ENCODE data around the gene PLAU. TPM values are rescaled to one million over a fixed set of nuclear protein-coding genes. Genes with fewer than 3 reads are reported as not detected.
A peak's percentile ranks its signal among the peaks of the same experiment; 100 is the strongest.

Gene PLAU
- total and polyA plus RNA-seq, 9 of the 15 experiments (the other 6 are each of a cell fraction or from before 2014, with no cell fraction given) = 2.1 to 16.9 (median 3.3) TPM

DNA sequence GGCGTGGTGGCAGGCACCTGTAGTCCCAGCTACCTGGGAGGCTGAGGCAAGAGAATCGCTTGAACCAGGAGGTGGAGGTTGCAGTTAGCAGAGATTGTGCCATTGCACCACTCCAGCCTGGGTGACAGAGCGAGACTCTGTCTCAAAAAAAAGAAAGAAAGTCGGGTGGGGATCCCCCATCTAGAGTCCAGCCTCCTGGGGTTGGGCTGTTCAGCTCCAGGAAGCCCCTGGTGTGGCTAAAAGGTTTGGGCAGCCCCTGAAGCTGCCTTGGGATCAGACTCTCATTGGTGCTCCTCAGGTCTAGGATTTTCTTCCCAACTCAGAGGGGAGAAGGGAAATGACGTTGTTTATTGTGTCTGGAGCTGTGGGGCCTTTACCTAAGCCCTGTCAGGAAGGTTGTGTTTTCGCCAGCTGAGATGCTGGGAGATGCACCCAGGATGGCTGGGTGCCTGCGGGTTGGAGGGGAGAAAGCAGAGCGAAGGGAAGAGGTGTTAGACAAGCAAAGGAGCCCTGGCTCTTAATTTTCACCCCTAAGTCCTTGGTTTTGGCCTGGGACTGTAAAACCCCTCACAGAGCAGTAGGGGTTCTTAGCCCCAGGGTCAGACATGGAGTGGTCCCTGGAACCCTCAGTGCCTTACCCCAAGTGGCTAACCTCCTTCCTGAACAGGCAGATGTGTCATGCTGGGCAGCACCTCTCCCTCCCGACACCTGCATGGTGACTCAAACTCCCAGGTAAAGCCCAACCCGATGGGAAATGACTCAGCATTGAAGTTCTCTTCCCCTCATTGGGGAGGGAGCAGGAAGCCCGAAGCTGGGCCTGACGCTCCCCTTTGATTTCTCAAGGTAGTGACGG lies 21.1 kb downstream of the PLAU start (continued):
- TF ChIP-seq, protein P1, sequence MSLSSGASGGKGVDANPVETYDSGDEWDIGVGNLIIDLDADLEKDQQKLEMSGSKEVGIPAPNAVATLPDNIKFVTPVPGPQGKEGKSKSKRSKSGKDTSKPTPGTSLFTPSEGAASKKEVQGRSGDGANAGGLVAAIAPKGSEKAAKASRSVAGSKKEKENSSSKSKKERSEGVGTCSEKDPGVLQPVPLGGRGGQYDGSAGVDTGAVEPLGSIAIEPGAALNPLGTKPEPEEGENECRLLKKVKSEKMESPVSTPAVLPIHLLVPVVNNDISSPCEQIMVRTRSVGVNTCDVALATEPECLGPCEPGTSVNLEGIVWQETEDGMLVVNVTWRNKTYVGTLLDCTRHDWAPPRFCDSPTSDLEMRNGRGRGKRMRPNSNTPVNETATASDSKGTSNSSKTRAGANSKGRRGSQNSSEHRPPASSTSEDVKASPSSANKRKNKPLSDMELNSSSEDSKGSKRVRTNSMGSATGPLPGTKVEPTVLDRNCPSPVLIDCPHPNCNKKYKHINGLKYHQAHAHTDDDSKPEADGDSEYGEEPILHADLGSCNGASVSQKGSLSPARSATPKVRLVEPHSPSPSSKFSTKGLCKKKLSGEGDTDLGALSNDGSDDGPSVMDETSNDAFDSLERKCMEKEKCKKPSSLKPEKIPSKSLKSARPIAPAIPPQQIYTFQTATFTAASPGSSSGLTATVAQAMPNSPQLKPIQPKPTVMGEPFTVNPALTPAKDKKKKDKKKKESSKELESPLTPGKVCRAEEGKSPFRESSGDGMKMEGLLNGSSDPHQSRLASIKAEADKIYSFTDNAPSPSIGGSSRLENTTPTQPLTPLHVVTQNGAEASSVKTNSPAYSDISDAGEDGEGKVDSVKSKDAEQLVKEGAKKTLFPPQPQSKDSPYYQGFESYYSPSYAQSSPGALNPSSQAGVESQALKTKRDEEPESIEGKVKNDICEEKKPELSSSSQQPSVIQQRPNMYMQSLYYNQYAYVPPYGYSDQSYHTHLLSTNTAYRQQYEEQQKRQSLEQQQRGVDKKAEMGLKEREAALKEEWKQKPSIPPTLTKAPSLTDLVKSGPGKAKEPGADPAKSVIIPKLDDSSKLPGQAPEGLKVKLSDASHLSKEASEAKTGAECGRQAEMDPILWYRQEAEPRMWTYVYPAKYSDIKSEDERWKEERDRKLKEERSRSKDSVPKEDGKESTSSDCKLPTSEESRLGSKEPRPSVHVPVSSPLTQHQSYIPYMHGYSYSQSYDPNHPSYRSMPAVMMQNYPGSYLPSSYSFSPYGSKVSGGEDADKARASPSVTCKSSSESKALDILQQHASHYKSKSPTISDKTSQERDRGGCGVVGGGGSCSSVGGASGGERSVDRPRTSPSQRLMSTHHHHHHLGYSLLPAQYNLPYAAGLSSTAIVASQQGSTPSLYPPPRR (CRISPR knock-in tag; IDR thresholded peaks at IDR 0.05; ENCODE audit: borderline replicate concordance) = no peak
- TF ChIP-seq, protein P2, sequence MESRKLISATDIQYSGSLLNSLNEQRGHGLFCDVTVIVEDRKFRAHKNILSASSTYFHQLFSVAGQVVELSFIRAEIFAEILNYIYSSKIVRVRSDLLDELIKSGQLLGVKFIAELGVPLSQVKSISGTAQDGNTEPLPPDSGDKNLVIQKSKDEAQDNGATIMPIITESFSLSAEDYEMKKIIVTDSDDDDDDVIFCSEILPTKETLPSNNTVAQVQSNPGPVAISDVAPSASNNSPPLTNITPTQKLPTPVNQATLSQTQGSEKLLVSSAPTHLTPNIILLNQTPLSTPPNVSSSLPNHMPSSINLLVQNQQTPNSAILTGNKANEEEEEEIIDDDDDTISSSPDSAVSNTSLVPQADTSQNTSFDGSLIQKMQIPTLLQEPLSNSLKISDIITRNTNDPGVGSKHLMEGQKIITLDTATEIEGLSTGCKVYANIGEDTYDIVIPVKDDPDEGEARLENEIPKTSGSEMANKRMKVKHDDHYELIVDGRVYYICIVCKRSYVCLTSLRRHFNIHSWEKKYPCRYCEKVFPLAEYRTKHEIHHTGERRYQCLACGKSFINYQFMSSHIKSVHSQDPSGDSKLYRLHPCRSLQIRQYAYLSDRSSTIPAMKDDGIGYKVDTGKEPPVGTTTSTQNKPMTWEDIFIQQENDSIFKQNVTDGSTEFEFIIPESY (CRISPR knock-in tag; IDR thresholded peaks at IDR 0.05) = no peak
- TF ChIP-seq CBX2 (IDR thresholded peaks at IDR 0.05; ENCODE audit: insufficient read depth, low read length, poor library complexity, severe bottlenecking) = no peak
- TF ChIP-seq, protein P3, sequence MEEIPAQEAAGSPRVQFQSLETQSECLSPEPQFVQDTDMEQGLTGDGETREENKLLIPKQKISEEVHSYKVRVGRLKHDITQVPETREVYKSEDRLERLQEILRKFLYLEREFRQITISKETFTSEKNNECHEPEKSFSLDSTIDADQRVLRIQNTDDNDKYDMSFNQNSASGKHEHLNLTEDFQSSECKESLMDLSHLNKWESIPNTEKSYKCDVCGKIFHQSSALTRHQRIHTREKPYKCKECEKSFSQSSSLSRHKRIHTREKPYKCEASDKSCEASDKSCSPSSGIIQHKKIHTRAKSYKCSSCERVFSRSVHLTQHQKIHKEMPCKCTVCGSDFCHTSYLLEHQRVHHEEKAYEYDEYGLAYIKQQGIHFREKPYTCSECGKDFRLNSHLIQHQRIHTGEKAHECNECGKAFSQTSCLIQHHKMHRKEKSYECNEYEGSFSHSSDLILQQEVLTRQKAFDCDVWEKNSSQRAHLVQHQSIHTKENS (CRISPR knock-in tag; IDR thresholded peaks at IDR 0.05) = no peak
- TF ChIP-seq, protein P4, sequence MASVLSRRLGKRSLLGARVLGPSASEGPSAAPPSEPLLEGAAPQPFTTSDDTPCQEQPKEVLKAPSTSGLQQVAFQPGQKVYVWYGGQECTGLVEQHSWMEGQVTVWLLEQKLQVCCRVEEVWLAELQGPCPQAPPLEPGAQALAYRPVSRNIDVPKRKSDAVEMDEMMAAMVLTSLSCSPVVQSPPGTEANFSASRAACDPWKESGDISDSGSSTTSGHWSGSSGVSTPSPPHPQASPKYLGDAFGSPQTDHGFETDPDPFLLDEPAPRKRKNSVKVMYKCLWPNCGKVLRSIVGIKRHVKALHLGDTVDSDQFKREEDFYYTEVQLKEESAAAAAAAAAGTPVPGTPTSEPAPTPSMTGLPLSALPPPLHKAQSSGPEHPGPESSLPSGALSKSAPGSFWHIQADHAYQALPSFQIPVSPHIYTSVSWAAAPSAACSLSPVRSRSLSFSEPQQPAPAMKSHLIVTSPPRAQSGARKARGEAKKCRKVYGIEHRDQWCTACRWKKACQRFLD (CRISPR knock-in tag; IDR thresholded peaks at IDR 0.05) = peak; percentile 48; the same call in 1 of the 2 replicates
- TF ChIP-seq, protein P5, sequence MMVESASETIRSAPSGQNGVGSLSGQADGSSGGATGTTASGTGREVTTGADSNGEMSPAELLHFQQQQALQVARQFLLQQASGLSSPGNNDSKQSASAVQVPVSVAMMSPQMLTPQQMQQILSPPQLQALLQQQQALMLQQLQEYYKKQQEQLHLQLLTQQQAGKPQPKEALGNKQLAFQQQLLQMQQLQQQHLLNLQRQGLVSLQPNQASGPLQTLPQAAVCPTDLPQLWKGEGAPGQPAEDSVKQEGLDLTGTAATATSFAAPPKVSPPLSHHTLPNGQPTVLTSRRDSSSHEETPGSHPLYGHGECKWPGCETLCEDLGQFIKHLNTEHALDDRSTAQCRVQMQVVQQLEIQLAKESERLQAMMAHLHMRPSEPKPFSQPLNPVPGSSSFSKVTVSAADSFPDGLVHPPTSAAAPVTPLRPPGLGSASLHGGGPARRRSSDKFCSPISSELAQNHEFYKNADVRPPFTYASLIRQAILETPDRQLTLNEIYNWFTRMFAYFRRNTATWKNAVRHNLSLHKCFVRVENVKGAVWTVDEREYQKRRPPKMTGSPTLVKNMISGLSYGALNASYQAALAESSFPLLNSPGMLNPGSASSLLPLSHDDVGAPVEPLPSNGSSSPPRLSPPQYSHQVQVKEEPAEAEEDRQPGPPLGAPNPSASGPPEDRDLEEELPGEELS (CRISPR knock-in tag; IDR thresholded peaks at IDR 0.05; ENCODE audit: borderline replicate concordance) = no peak
- TF ChIP-seq ZNF41 (CRISPR knock-in tag; conservative IDR thresholded peaks at IDR 0.05) = no peak
- TF ChIP-seq ESRRA (IDR thresholded peaks at IDR 0.05; ENCODE audit: borderline replicate concordance, low read depth) = no peak; the same call in 1 of the 2 replicates
- no peak for TF ChIP-seq CCNT2 (IDR thresholded peaks at IDR 0.05; ENCODE audit: borderline replicate concordance, extremely low read depth, insufficient read length, low read depth, low read length)
- no peak for TF ChIP-seq DIDO1 (tag; IDR thresholded peaks at IDR 0.05; ENCODE audit: low read depth)
- TF ChIP-seq GATAD2B (IDR thresholded peaks at IDR 0.05; ENCODE audit: borderline replicate concordance) = 0 out of 2 replicates have a peak, but pooled peaks have one; percentile 67
- TF ChIP-seq ZEB2 (IDR thresholded peaks at IDR 0.05) = peak; percentile 100
- TF ChIP-seq SMC3 (conservative IDR thresholded peaks at IDR 0.05; ENCODE audit: insufficient read depth, low read depth, low read length) = no peak

Measured in K562 (cell line).